Cortex of kidney (tissue), 1 donor: ENCODE data around the gene ADGRL3.
"Not testable (repeated sequence)": the region's sequence is repeated elsewhere in the genome, so short reads cannot be mapped to it uniquely, and the experiment has no call there.

ENCODE experiments used
- DNase-seq: peaks from one replicate; lab custom pipeline; 2025; lab: John Stamatoyannopoulos, UW

Gene ADGRL3

GRCh38 chr4:61909031-61909430, 708.9 kb downstream of the ADGRL3 start:
- no peak for DNase-seq

- no peak for DNase-seq
Observed at GRCh38 chr4:61911313-61911756, 711.2 kb downstream of the ADGRL3 start.

GRCh38 chr4:61913619-61914018, 713.5 kb downstream of the ADGRL3 start:
- DNase-seq = no peak

GRCh38 chr4:61915501-61915900, 715.4 kb downstream of the ADGRL3 start:
- no peak for DNase-seq

- DNase-seq = no peak
Observed at GRCh38 chr4:61918507-61918906, 718.4 kb downstream of the ADGRL3 start.

GRCh38 chr4:61918987-61919386, 718.9 kb downstream of the ADGRL3 start:
- no peak for DNase-seq

GRCh38 chr4:61919561-61919960, 719.4 kb downstream of the ADGRL3 start:
- no peak for DNase-seq

GRCh38 chr4:61921920-61922319, 721.8 kb downstream of the ADGRL3 start:
- DNase-seq = no peak

- no peak for DNase-seq
Observed at GRCh38 chr4:61922766-61923165, 722.6 kb downstream of the ADGRL3 start.

- no peak for DNase-seq
Observed at GRCh38 chr4:61923179-61923578, 723.1 kb downstream of the ADGRL3 start.

- no peak for DNase-seq
Observed at GRCh38 chr4:61924131-61924530, 724.0 kb downstream of the ADGRL3 start.

- no peak for DNase-seq
Observed at GRCh38 chr4:61933527-61933926, 733.4 kb downstream of the ADGRL3 start.

GRCh38 chr4:61934198-61934597, 734.1 kb downstream of the ADGRL3 start:
- no peak for DNase-seq

- DNase-seq = no peak
Observed at GRCh38 chr4:61938250-61938846, 738.2 kb downstream of the ADGRL3 start.

- no peak for DNase-seq
Observed at GRCh38 chr4:61950625-61951024, 750.5 kb downstream of the ADGRL3 start.

GRCh38 chr4:61953386-61953785, 753.3 kb downstream of the ADGRL3 start:
- DNase-seq = no peak

GRCh38 chr4:61958591-61958990, 758.5 kb downstream of the ADGRL3 start:
- DNase-seq = no peak

- no peak for DNase-seq
Observed at GRCh38 chr4:61959087-61959486, 759.0 kb downstream of the ADGRL3 start.

GRCh38 chr4:61984260-61984909, 784.3 kb downstream of the ADGRL3 start:
- DNase-seq = no peak

- DNase-seq = no peak
Observed at GRCh38 chr4:61985426-61985825, 785.3 kb downstream of the ADGRL3 start.

GRCh38 chr4:61986929-61987328, 786.8 kb downstream of the ADGRL3 start:
- not testable (repeated sequence) for DNase-seq

GRCh38 chr4:61992351-61992750, 792.2 kb downstream of the ADGRL3 start:
- DNase-seq = no peak

- DNase-seq = no peak
Observed at GRCh38 chr4:61994036-61994435, 793.9 kb downstream of the ADGRL3 start.
